Endothelial cell (in vitro differentiated cells): ENCODE measurements around the gene SVIL. TPM values are rescaled to one million over a fixed set of nuclear protein-coding genes. Genes with fewer than 3 reads are reported as not detected.

Experiments
- DNase-seq: peaks from one replicate; pipeline ENCODE4 v3.0.0; 2021; ENCODE audit warnings: low spot score
- H3K27ac Mint-ChIP-seq: one replicate; pipeline ENCODE4 v1.8.0; 2021; ENCODE audit warnings: mixed read lengths, inconsistent platforms; ENCODE audit not compliant: unreplicated experiment
- H3K27me3 Mint-ChIP-seq: one replicate; pipeline ENCODE4 v1.8.0; 2021; ENCODE audit warnings: mild to moderate bottlenecking, moderate library complexity, mixed read lengths, inconsistent platforms; ENCODE audit not compliant: unreplicated experiment
- H3K36me3 Mint-ChIP-seq: one replicate; pipeline ENCODE4 v1.8.0; 2021; ENCODE audit warnings: mild to moderate bottlenecking, low read depth, mixed read lengths, inconsistent platforms; ENCODE audit not compliant: unreplicated experiment
- H3K4me1 Mint-ChIP-seq: one replicate; pipeline ENCODE4 v1.8.0; 2021; ENCODE audit warnings: mild to moderate bottlenecking, mixed read lengths, inconsistent platforms; ENCODE audit not compliant: unreplicated experiment
- H3K4me3 Mint-ChIP-seq: one replicate; pipeline ENCODE4 v1.8.0; 2021; ENCODE audit warnings: mild to moderate bottlenecking, mixed read lengths, inconsistent platforms; ENCODE audit not compliant: unreplicated experiment
- H3K9me3 Mint-ChIP-seq: one replicate; pipeline ENCODE4 v1.8.0; 2021; ENCODE audit warnings: mixed read lengths, inconsistent platforms; ENCODE audit not compliant: unreplicated experiment
- CTCF ChIP-seq: fragments of 200-600 bp; sonication (generic); IDR thresholded peaks from one replicate; pipeline ENCODE4 v1.5.0; 2021; ENCODE audit warnings: antibody characterized with exemption; ENCODE audit not compliant: unreplicated experiment
- total RNA-seq: library from RNA; stranded (reverse); fragmentation: NEBNext Ultra II Directional; extraction: Animal tissue kit (Norgen Biotek cat#: 25700); gene quantifications from one replicate; pipeline ENCODE4 v1.2.1, GENCODE V29; 2021; ENCODE audit not compliant: unreplicated experiment

The SVIL gene
- total RNA-seq, 1 donor from 2014 or later, result 125 TPM

GRCh38 chr10:29604291-29604825 lies 30.4 kb downstream of the SVIL start:
- H3K27me3 Mint-ChIP-seq, result peaks cover 2% of the 10 kb centered on the region
- H3K9me3 Mint-ChIP-seq, result no peaks in the 10 kb centered on the region
- no peaks in the 10 kb centered on the region for H3K4me1 Mint-ChIP-seq
- no peak for TF ChIP-seq CTCF
- DNase-seq, result no peak
- H3K27ac Mint-ChIP-seq, result no peak overlapping the region
- no peak overlapping the region for H3K4me3 Mint-ChIP-seq
- H3K36me3 Mint-ChIP-seq, result peaks cover 12% of the 10 kb centered on the region

- TF ChIP-seq CTCF, result no peak
- Mint-ChIP-seq H3K36me3 (peaks cover 7% of the 10 kb centered on the region), H3K4me1 (no peaks in the 10 kb centered on the region), H3K4me3 (no peak overlapping the region), H3K9me3 (no peaks in the 10 kb centered on the region), H3K27ac (no peak overlapping the region), H3K27me3 (peaks cover 1% of the 10 kb centered on the region)
- DNase-seq, result no peak
These were observed 31.4 kb downstream of the SVIL start for GRCh38 chr10:29603223-29603896.

- H3K27ac Mint-ChIP-seq, result no peak overlapping the region
- no peak for TF ChIP-seq CTCF
- H3K4me3 Mint-ChIP-seq, result no peak overlapping the region
- DNase-seq, result no peak
- no peaks in the 10 kb centered on the region for H3K9me3 Mint-ChIP-seq
- H3K36me3 Mint-ChIP-seq, result no peaks in the 10 kb centered on the region
- no peaks in the 10 kb centered on the region for H3K4me1 Mint-ChIP-seq
- H3K27me3 Mint-ChIP-seq, result peaks cover 1% of the 10 kb centered on the region
These were observed 34.0 kb downstream of the SVIL start for GRCh38 chr10:29600821-29601220.

GRCh38 chr10:29600067-29600466 lies 34.7 kb downstream of the SVIL start:
- Mint-ChIP-seq H3K36me3 (peaks cover 6% of the 10 kb centered on the region), H3K9me3 (no peaks in the 10 kb centered on the region), H3K4me1 (no peaks in the 10 kb centered on the region), H3K27ac (no peak overlapping the region), H3K27me3 (peaks cover 4% of the 10 kb centered on the region), H3K4me3 (no peak overlapping the region)
- DNase-seq, result no peak
- no peak for TF ChIP-seq CTCF

GRCh38 chr10:29598851-29599311 lies 35.9 kb downstream of the SVIL start:
- Mint-ChIP-seq H3K9me3 (no peaks in the 10 kb centered on the region), H3K27ac (no peak overlapping the region), H3K36me3 (peaks cover 11% of the 10 kb centered on the region), H3K4me3 (no peak overlapping the region), H3K4me1 (no peaks in the 10 kb centered on the region), H3K27me3 (peaks cover 4% of the 10 kb centered on the region)
- TF ChIP-seq CTCF, result no peak
- no peak for DNase-seq
